NCI-H2029 treated with DMSO at 0.1 percent for 48 hours (cell line): ENCODE measurements around the gene GOLGA1.

Experiments used
- DNase-seq: peaks from one replicate; lab custom pipeline; 2025; lab: John Stamatoyannopoulos, UW

GOLGA1 gene

GRCh38 chr9:124881138-124881743, 59.6 kb downstream of the GOLGA1 start:
- DNase-seq, result no peak

GRCh38 chr9:124880501-124880900, 60.4 kb downstream of the GOLGA1 start:
- DNase-seq, result no peak

GRCh38 chr9:124879226-124879625, 61.7 kb downstream of the GOLGA1 start:
- DNase-seq, result no peak

GRCh38 chr9:124878518-124878917, 62.4 kb downstream of the GOLGA1 start:
- DNase-seq, result no peak

GRCh38 chr9:124878021-124878420, 62.9 kb downstream of the GOLGA1 start:
- DNase-seq, result no peak

- DNase-seq, result no peak
Measured at GRCh38 chr9:124877021-124877782, 63.7 kb downstream of the GOLGA1 start.

GRCh38 chr9:124875501-124875900, 65.4 kb downstream of the GOLGA1 start:
- no peak for DNase-seq

GRCh38 chr9:124873664-124874063, 67.2 kb downstream of the GOLGA1 start:
- DNase-seq, result no peak

GRCh38 chr9:124871156-124871561, 69.7 kb downstream of the GOLGA1 start:
- no peak for DNase-seq

- no peak for DNase-seq
Measured at GRCh38 chr9:124870723-124871122, 70.2 kb downstream of the GOLGA1 start.

- DNase-seq, result no peak
Measured at GRCh38 chr9:124869986-124870560, 70.8 kb downstream of the GOLGA1 start.

GRCh38 chr9:124869466-124869985, 71.4 kb downstream of the GOLGA1 start:
- DNase-seq, result no peak

GRCh38 chr9:124868511-124869465, 72.1 kb downstream of the GOLGA1 start:
- peak; percentile 36 for DNase-seq

GRCh38 chr9:124863371-124863871, 77.5 kb downstream of the GOLGA1 start:
- DNase-seq, result peak; percentile 37

- peak; percentile 68 for DNase-seq
Measured at GRCh38 chr9:124861342-124862229, 79.3 kb downstream of the GOLGA1 start, which contains the start of the genes ARPC5L and RPL35. Gene ARPC5L (plus strand): TSS chr9:124862130. CDS start chr9:124869291, 7,161 bp downstream. Gene RPL35 (minus strand): TSS chr9:124861957. CDS start chr9:124861912, 45 bp downstream.

- DNase-seq, result no peak
Measured at GRCh38 chr9:124860582-124861341, 80.1 kb downstream of the GOLGA1 start.

GRCh38 chr9:124859803-124860581, 80.9 kb downstream of the GOLGA1 start:
- DNase-seq, result no peak

GRCh38 chr9:124858330-124859046, 82.4 kb downstream of the GOLGA1 start:
- DNase-seq, result no peak
